ELF-1 (cell line): ENCODE data around the gene FAR1.
"Not testable (repeated sequence)": the region's sequence is repeated elsewhere in the genome, so short reads cannot be mapped to it uniquely, and the experiment has no call there.

Experiments
- DNase-seq: peaks from one replicate; pipeline ENCODE4 v3.0.0-alpha.2; 2016; ENCODE audit warnings: low read depth, low spot score

Gene FAR1

DNA sequence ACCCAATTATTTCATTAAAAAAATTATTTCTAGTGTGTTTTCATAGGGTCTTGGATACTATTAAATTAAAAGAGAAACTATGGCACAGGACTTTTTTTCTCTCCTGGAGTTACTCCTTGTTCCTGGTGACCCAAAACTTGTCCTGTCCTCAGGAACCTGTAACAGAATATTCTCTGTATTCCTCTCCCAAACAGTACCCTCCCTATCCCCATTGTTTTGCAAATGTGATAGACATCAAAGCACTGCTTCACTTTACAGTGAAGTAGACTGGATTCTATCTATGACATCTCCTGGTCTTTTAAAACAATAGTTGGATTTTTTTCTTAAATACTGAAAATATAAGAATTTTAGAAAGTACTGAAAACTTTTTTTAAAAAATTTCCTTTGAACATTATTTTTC, 37.2 kb downstream of the FAR1 start:
- DNase-seq: no peak

DNA sequence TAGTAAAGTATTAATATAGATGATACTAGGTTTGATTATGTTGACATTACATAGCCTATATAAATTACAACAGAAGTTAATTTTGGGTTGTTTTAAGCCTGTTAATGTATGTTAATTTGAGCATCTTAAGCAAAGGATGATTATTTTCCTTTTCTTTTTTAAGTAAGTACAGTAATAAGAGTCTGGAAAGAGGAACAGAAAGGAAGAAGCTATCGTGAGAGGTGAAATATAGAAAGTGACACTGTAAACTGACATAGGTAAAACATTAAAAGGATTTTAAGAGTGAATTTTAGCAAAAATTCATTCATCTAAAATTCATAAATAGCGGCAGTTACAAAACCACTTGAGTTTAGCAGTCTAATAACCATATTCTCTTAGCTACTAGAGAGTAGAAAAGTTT, 45.5 kb downstream of the FAR1 start:
- DNase-seq: no peak

DNA sequence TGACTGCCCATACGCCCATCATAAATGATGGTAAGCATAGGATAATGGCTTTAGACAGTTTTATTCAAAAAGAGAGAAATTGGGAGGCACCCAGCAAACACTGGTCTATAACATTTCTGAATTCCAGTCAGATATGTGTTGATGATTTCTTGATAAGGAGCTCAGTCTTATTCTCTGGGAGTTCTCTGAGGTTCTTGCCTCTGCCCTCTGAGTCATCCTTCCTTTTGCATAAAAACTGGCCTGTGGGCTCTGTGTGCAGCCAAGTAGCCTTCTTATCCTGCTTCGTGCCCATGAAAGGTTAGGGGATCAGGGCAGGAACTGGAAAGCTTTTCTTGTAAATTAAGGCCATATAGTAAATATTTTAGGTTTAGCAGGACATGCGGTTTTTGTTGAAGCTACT, 48.9 kb downstream of the FAR1 start:
- peak; percentile 11 for DNase-seq

DNA sequence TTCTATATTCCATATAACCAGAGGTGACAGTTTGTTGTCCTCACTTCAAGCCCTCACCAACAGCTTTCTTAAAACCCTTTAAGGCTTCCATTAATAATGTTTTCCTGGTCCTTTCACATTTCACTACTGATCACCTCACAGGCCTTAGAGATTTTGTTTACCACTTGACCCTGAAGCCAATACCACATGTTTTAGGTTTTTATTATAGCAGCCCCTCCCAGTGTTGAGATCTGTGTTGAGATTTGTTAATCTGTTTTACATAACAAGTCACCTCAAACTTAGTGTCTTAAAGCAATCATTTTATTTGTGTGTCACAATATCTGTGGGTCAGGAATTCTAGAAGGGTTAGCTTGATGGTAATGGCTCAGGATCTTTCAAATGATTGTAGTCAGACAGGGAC, 49.9 kb downstream of the FAR1 start:
- DNase-seq: no peak

DNA sequence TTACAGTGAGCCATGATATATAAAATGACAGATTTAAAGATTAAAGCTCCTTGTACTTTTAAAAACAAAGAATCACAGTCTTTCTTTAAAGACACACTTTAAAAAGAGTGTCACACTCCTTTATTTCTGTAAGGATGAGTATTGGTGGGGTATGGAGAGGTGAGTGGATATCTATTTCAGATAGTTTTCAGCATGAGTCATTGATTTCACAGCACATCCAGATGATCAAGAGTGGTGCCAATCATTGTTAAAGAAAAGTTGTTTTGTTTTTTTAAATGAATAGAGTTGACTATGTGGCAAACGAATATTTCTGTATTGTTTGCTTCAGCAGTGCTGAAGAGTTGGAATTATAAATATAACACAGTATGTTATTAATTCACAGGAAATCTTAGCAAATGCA, 52.5 kb downstream of the FAR1 start:
- DNase-seq: no peak

- DNase-seq: no peak
Measured at GRCh38 chr11:13721760-13722159, 53.3 kb downstream of the FAR1 start.

DNA sequence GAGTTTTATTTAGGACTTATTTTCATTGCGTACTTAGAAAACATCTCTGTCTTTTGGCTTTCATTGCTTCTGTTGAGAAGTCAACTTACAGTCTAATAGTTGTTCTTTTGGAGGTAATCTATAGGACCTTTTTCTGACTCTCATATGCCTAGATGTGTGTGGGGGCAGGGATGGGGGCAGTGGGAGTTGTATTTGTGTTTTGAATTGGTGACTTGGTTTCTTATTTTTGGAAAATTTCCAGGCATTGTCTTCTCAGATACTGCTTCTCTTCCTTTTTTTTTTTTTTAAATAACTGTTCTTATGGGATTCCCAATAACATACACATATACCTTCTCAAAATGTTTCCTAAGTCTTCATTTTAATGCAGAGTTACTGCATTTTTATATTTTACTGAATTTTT, 58.0 kb downstream of the FAR1 start:
- DNase-seq: no peak

- no peak for DNase-seq
Measured at GRCh38 chr11:13728076-13728475, 59.6 kb downstream of the FAR1 start.

- DNase-seq: no peak
Measured at GRCh38 chr11:13734530-13734929, 66.1 kb downstream of the FAR1 start.

DNA sequence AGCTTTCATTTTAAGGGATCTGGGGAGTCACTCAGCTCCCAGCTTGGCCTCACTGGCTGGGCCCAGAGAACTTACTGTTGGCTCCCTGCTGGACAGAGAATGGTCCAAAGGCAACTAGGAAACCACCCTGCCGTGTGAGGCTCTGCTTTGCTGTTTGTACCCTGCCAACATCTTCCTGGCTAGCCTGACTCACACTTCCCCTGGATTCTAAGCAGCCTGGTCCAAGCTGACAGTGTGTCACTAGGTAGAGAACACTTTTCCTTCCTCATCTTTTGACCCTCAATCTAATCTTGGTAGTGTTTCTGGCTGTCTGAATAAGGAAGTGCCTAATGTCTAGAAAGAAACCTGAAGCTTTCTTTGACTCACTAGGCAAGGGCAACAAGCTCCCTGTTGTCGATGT, 76.7 kb downstream of the FAR1 start:
- DNase-seq: no peak

DNA sequence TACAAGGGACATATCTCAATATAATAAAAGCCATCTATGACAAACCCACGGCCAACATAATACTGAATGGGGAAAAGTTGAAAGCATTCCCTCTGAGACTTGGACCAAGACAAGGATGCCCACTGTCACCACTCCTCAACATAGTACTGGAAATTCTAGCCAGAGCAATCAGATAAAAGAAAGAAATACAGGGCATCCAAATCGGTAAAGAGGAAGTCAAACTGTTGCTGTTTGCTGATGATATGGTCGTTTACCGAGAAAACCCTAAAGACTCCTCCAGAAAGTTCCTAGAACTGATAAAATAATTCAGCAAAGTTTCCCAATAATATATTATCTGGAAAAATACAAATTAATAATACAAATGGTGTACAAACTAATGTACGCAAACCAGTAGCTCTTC, 84.8 kb downstream of the FAR1 start:
- not testable (repeated sequence) for DNase-seq

DNA sequence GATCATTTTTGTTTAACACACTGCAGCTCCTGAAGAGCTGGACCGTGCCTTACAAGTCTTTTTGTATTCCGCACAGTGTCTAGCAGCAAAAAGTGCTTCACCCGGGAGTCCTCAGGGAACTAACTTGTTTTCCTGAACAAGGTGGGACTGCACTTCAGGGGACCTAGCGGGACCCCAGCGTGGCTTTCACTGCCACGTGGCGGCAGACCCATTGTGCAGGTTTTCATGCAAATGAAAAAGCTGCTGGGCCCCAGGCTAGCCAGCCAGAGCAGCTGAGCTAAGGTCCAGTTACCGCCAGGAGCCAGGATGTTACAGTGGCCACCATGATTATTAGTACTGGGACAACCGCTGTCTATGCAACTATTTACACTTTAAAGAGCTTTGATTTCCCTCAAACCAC, 90.6 kb downstream of the FAR1 start:
- peak; percentile 26 for DNase-seq

- no peak for DNase-seq
Measured at GRCh38 chr11:13760115-13760514, 91.6 kb downstream of the FAR1 start.

DNA sequence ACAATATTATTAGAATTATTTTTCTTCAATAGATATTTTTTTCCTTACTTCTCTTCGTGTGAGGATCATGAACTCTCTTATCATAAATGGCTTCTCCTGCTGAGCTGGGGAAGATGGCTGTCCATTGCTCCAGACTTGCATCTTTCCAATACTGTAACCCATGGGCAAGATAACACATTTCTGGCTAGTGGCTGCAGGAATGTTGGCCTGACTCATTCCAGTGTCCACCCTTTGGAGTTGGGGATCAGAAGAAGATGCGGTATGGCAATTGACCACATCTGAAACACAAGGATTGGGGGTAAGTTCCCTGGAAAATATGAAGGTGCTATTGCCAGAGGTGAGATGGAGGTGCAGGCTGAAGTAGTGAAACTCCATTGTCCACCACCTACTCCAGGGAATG, 92.8 kb downstream of the FAR1 start:
- no peak for DNase-seq

DNA sequence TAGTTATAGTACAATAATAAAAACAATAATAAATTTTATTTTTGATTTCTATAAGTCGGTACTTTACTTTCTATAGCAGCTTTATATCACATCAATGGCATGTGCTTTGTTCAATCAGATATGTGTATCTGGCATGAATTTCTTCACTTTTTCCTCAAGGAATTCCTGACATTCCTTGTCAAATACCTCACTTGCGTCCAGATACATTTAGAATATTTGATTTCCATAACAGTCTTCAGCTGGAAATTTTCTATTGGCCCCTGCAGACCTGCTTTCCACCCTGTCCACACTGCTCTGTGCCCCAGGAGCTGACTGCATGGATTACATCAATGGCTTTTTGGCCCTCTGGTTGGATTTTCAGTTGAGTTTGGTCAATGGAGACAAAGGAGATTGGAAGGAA, 93.2 kb downstream of the FAR1 start:
- no peak for DNase-seq

DNA sequence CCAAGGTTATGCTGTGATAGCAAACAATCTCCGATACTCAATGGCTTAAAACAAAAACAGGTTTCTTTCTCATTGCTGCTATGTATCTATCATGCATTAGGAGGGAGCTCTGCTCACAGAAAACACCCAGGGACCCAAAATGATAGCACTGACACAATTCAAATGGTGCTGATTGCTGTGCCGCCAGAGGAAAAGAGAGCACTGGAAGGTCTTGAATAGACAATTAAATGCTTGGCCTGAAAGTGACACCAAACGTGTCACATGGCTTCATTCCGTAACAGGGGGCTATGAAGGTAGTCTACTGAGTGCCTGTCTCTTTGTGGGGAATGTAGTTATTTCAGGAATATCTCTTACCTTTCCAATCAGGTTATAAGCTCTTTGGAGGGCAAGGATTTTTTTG, 94.2 kb downstream of the FAR1 start:
- DNase-seq: no peak

GRCh38 chr11:13763341-13763740, 94.9 kb downstream of the FAR1 start:
- no peak for DNase-seq

GRCh38 chr11:13765886-13766285, 97.4 kb downstream of the FAR1 start:
- no peak for DNase-seq

DNA sequence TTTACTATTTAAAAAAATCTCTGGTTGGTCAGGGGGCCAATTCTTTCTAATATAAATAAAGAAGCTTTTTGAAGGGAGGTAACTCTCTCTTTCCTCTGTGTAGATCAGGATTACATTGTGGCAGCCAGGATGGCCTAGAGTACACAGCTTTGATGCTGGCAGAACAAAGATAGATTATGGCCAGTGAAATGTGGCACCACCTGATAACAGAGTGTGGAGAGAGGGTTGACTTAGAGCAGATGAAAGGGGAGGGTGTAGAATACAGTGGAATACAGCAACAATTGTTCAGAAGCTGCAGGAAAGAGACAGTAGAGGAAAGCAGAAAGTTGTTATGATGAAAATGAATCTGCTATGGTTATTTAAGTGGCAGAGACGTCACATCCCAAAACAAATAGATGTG, 99.0 kb downstream of the FAR1 start:
- no peak for DNase-seq

GRCh38 chr11:13769188-13769587, 100.7 kb downstream of the FAR1 start:
- DNase-seq: no peak

DNA sequence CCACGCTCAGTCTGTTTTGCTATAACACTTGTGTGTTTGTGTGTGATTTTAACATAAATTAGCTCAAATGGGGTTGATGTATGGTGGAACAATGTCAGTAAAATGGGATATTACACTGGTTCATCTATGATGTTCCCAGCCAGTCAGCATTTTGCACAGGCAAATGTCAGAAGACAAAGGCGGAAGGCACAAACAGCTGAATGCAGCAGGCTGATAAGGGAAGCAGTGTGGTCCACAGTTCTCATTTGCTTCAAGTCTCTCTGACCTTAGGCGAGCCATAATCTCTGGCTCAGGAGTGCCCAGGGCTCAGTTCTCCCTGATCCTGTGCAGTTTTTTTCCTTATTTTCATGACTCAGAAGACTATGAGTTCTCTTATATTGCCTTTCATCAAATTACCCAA, 102.7 kb downstream of the FAR1 start:
- DNase-seq: no peak

GRCh38 chr11:13772223-13773046, 104.0 kb downstream of the FAR1 start:
- DNase-seq: peak; percentile 61

GRCh38 chr11:13775471-13775870, 107.0 kb downstream of the FAR1 start:
- no peak for DNase-seq
